Epithelial cell of proximal tubule (primary cell): ENCODE data around the gene NEDD8. TPM values are rescaled to one million over a fixed set of nuclear protein-coding genes. Genes with fewer than 3 reads are reported as not detected.

Source experiments
- DNase-seq: peaks from one replicate; pipeline ENCODE4 v3.0.0-alpha.2; 2011; ENCODE audit warnings: low read depth
- H3K4me3 ChIP-seq: 2 replicates; pipeline ENCODE4 v1.5.1; 2011; ENCODE audit warnings: low read depth, mild to moderate bottlenecking, low read length
- CTCF ChIP-seq: conservative IDR thresholded peaks from 2 replicates; pipeline ENCODE4 v1.5.1; 2012; ENCODE audit warnings: low read depth, mild to moderate bottlenecking, low read length
- total RNA-seq: library from RNA; depleted of rRNA; stranded (reverse); fragments of >200 nt; gene quantifications from 2 replicates; pipeline ENCODE4 v1.2.3, GENCODE V29; 2015

The NEDD8 gene
- total RNA-seq, 1 donor from 2014 or later: 220 TPM

DNA sequence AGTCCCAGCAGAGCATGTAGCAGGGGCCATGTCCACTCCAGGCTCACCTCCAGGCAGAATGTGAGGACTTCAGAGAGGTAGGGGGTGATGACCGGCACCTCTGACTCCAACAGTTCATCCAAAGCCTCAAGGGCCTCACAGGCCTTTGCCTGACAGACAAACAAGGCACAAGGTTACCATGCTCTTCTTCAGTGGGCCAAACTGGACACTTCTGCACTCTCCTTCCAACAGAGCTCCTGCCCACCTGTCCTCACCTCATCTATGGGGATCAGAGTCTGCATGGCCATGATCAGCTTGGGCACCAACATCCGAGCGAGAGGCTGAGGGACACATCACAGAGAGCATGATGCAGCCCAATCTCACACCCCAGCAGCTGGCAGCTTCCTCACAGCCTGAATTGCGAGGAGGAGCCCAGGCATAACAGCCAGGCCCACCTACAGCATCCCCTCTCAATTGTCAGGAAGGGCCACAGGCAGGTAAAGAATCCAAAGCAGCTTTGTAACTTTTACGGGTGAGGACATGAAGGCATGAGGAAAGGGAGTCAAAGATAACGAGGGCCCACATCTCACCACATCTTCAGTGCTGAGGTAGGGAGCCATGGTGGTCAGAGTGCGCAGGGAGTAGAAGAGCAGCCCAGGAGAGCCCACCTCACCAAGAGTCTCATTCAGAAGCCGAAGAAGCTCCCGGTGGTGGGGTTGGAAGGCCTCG is 45.2 kb downstream of the NEDD8 start:
- peak overlapping the region; percentile 93 for H3K4me3 ChIP-seq
- no peak for TF ChIP-seq CTCF
- DNase-seq: no peak

- TF ChIP-seq CTCF: no peak
- no peak for DNase-seq
- H3K4me3 ChIP-seq: no peak overlapping the region
These were observed 46.4 kb downstream of the NEDD8 start for GRCh38 chr14:24185741-24186140.

GRCh38 chr14:24185026-24185425 is 47.1 kb downstream of the NEDD8 start:
- TF ChIP-seq CTCF: no peak
- no peak for DNase-seq
- H3K4me3 ChIP-seq: no peak overlapping the region

GRCh38 chr14:24184104-24184970 is 47.8 kb downstream of the NEDD8 start:
- DNase-seq: no peak
- TF ChIP-seq CTCF: no peak
- no peak overlapping the region for H3K4me3 ChIP-seq

- DNase-seq: no peak
- H3K4me3 ChIP-seq: no peak overlapping the region
- TF ChIP-seq CTCF: no peak
These were observed 49.1 kb downstream of the NEDD8 start for GRCh38 chr14:24183014-24183481.

- no peak for TF ChIP-seq CTCF
- DNase-seq: no peak
- no peak overlapping the region for H3K4me3 ChIP-seq
These were observed 49.9 kb downstream of the NEDD8 start for GRCh38 chr14:24182110-24182882.
